Measurements from ENCODE around the gene ABHD14A.

Gene ABHD14A

DNA sequence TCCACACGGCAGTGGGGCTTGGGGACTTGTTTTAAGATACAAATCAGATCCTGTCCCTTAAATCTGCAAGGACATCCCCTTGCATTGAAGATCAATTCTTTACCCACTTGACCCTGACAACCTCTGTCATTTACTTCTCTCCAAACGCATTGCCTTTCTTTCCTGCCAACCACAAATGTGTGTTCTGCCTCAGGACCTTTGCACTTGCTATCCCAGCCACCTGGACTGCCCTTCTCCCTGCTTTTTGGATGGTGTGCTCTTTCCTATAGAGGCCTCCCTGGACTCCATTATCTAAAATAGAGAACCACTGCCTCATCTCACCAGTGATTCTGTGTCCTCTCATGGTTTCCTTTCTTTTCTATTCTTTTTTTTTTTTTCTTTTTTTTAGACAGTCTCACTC lies 22.3 kb downstream of the ABHD14A start:
- DNase-seq (ENCODE audit: low read depth): no peak

DNA sequence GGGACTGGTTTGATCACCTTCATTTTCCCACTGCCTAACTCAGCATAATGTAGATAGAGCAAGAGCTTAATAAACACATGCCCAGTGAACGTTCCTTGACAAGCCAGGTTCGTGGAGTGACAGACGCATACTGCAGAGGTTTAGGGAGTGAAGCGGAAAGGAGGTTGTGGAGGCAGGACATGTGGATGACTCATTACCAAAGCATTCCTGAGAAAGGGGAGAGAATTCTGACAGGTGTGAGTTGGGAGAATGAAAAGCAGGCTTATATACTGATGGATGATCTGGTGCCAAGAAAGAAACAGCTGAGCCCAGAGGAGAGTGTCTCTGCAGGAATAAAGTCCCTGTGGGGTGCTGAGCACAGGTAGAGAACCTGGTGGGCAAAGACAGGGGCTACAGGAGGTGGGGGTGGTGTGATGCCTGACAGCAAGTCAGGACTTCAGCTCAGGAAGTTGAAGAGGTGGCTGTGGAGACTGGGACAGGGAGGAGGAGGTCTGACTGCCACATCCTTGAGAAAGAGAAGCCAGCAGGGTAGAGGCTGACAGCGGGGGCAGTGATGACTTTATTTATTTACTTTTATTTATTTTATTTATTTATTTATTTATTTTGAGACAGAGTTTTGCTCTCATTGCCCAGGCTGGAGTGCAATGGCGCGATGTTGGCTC lies 23.2 kb downstream of the ABHD14A start:
- no peak for DNase-seq (ENCODE audit: low read depth)

DNA sequence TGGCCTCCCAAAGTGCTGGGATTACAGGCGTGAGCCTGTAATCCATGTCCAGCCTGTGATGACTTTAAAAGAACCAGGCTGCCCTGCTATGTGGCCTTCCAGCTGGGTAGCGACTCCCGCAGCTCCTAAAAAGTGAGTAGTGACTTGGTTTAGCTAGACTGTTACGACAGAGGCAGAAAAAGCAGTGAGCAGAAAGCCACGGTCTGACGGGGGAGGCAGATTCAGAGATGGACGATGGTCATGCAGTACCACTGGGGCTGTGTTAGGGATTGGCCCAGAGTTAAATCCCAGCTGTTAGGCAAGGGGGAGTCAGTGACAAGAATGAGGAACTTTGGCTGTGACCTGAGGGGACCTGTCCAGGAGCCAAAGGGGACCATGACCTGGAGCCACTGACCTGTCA lies 23.9 kb downstream of the ABHD14A start:
- DNase-seq (ENCODE audit: low read depth): no peak

DNA sequence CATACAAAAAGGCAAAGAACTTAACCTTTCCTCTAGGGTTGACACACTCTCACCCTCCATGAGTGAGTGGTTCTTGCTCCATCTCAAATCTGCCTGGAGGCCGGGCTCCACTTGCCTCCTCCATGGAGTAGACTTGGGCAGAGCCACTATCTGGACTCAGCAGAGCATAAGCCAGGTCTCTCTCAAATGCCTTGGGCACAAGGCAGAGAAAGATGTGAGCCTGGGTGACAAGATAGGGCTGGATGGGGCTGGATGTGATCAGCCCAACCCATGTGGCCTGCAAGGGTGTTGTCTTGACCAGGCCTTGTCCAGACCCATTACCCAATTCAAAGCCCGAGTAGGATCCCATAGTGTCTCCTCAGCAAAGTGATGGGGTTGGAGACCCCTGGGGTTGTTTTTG lies 25.0 kb downstream of the ABHD14A start:
- DNase-seq (ENCODE audit: low read depth): no peak

DNA sequence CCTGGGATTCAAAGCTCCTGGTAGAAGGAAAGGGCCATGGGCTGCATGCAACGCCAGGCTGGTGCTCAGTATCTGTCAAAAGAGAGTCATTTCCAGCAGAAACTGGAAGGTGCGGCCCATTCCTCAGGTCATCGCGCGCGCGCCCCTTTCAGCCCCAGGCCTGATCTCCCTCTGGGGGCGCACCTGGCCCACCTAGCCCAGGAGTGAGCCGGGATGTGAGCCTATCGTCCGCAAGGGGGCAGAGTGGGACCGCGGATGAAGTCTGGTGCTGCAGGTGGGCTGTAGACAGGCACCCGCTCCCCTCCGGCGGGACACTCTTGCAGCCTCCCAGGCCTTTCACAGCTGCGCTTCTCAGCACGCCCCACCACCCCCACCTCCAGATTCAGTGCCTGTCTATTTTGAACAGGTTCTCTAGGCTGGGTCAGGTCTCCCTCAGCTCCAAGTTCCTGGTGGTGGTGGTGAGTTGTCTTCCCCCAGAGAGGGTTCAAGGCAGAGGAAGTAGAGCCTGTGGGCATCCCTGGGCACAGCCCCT lies 26.6 kb downstream of the ABHD14A start:
- DNase-seq (ENCODE audit: low read depth): peak; percentile 34

DNA sequence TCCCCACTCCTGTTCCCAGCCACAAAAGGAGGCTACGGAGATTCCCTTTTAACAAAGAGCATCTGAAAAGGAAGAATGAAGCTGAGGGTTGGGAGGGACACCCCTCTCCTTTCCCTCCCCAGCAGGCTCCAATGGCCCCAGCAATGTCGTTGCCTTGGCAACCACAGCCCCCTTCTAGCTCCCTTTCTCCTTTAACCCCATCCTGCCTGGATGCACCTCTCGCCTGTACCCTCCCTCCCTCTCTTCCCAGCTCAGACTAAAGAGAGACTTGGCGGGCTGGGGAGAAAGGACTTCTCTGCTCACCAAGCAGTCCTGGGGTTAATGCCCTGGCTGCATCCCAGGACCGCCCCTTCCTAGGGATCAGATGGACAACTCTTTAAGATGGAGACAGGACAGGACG lies 27.9 kb downstream of the ABHD14A start:
- no peak for DNase-seq (ENCODE audit: low read depth)

DNA sequence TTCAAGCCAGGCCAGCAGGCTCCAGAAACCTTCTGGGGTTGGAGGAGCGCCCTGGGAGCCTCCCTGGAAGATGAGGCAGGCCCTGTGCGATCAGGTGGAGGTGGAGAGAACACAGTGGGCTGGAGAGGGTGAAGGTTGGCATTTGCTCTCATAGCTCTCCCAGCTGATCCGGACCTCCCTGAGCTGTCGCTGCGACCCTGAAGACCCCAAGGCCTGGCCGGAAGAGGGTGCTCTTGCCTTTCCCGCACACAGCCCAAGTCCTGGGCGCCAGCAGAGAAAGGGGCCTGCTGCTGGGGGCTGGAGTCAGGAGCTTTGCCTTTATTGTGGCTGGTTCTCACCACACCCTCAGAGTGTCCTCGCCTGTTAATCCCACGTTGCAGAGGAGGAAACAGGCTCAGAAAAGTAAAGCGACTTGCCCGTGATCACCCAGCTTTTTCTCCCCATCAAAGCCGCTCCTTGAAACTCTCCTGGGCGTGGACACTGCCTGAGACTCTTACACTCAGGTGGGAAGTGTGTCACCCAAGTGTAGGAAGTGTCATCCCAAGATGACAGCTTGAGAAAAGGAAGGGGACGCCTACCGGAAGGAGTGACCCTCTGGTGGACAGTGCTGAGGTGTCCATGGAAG lies 29.4 kb downstream of the ABHD14A start:
- no peak for DNase-seq (ENCODE audit: low read depth)

DNA sequence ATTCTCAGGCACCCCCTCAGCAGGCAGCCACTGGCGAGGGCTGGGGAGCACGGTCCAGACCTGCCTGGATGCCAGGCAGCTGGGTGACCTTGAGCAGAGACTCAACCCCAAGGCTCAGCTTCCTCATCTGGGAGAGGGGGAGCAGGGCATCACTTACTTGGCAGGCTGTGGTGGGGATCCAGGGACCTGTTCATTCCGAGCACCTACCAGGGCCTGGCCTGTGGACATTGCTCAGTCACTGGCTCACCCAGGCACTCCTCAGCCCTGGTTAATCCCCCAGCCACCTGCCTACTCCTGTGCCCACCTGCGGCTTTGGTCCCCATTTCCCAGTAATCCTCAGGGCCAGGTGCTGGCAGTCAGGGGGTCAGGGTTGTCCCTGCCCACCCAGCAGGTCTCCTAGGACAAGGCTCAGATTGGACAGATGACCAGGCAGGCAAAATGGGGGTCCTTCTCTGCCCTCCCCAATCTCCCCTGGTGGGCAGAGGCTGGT lies 30.1 kb downstream of the ABHD14A start:
- DNase-seq (ENCODE audit: low read depth): no peak

DNA sequence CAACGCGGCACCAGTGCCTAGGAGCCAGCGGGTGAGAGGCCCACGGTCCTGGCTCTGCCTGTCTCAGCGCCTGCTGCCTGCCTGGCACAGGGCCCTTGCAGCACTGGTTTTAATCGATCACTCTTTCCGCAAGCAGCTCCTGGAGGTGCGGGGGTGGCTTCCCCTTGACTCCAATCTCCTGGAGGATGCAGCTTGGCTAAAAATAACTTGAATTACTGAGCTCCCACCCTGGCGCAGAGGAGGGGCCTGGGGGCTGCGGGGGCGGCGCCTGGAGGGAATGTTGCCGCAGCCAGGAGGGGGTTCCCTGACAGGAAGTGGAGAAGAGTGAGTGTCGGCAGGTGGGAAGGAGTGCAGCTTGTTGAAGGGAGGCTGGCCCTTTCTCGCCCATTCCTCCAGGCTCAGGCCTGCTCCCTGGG lies 30.7 kb downstream of the ABHD14A start:
- DNase-seq (ENCODE audit: low read depth): no peak

DNA sequence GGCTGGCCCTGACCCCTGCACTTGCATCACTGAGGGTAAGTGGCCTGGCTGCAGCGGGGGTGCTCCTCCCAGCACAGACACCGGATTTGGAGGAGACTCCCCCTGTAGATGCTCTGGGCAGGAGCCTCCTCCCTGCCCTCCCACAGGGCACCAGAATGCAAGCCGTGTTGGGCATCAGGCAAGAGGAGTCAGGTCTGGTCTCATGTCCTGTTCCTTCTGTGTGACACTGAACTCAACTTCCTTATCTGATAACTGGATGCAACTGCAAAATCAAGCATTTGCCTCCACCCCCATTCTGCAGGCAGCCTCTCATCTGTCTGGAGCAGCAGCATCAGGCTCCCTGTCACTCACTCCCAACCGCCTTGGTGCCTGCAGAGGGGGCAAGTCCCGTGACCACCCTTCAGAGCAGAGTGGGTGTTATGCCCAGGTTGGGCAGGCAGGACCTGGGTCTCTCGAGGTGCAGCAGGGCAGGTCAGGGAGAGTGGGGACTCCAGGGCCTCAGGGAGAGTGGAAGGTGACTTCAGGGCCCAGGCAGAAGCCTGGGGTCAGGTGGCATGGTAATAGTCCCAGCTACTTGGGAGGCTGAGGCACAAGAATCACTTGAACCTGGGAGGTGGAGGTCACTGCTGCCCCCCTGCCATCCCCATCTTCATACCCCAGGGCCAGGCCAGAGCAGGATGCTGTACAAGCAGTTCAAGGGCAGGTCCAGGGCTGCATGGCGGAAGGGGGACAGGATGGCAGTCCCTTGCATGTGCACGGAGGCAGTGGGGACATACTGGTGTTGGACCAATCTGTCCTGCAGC lies 31.4 kb downstream of the ABHD14A start:
- no peak for DNase-seq (ENCODE audit: low read depth)

DNA sequence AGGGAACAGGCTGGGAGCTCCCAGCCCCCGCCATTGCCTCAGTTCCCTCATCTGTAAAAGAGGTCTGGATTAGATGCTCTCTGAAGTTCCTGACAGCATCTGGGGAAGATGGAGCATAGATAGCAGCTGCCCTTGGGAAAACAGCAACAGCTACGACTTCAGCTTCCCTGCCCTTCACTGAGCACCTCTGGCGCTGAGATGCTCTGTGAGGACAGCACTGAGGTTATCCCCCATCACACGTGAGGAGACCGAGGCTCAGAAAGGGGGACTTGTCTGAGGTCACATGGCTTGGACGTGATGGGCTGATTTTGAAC lies 31.9 kb downstream of the ABHD14A start:
- DNase-seq (ENCODE audit: low read depth): no peak

DNA sequence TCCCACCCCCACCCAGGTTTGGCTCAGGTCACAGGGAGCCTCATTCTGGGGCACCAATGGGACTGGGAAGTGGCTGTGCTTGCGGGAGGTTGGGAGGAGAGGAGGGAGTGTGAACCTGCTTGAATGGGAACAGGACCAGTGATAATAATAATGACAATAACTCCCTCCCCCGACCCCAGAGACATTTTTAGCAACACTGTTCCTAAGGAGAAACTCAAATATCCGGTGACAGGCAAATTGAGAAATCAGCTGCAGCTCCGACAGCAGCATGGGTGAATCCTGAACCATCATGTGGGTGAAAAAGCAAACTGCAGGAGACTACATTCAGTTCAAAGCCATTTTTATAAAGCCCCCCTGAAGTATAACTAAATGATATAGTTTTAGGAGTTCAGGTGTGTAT lies 32.4 kb downstream of the ABHD14A start:
- DNase-seq (ENCODE audit: low read depth): no peak

DNA sequence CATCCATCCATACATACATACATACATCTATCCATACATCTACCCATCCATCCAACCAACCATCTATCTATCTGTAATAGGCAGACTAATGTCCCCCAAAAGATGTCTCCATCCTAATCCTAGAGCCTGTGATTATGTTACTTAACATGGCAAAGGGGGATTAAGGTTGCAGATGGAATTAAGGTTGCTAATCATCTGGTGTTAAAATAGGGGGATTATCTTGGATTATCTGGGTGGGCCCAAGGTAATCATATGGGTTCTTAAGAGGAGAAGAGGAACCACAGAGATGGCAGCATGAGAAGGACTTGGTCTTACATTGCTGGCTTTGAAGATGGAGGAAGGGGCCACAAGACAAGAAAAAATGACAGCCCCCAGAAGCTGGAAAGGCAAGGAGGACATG lies 35.6 kb downstream of the ABHD14A start:
- DNase-seq (ENCODE audit: low read depth): no peak

DNA sequence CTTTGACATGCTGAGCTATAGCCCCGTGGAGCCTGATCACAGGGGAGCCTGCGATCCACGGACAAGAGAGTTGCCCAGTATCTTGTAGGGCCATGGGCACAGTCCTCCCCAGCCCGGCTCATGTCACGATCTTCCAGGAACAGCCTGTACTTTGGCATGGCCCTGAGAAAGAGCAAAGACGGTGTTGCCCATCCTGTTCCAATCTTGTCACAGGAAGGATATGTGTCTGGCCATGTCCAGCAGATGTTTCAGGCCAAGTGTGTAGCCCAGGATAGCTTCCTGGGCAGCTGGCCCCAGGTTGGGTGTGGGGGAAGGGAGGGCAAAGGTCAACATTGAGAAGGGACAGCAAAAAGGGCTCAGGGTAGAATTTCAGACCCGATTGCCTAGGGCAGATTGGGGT lies 37.8 kb downstream of the ABHD14A start:
- DNase-seq (ENCODE audit: low read depth): no peak

DNA sequence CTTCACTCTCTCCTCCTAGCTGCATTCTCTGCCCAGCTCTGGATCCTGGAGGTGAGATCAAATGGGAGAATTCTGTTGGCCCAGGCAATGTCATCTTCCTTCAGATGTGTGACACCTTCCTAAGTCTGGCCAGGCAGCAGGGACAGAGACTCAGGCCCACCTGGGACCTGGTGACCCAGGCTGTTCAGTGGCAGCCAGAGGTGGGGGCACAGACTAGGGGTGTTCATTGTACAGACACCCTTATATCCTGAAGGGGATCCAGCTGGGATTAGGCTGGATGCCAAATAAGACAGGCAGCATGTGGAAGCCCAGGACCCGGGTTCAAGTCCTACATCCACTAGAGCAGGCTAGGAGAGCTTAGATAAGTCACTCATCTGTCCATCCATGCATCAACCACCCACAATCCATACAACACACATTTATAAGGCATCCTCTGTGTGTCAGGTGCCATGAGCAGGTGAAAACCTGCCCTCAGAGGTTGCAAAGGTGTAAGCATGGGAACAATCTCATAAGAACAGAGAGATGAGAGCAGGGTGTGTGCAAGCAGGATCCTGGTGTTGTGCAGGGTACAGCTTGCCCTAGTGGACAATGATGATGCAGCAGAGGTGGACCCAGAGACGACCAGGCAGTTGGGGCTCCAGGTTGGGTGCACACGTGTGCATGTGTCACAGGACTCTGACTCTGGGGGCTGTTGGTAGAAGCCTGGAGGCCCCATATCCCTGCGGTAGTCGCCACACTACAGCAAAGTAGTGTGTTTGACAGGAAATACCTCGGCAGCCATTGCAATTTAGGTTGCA lies 39.1 kb downstream of the ABHD14A start:
- no peak for DNase-seq (ENCODE audit: low read depth)

DNA sequence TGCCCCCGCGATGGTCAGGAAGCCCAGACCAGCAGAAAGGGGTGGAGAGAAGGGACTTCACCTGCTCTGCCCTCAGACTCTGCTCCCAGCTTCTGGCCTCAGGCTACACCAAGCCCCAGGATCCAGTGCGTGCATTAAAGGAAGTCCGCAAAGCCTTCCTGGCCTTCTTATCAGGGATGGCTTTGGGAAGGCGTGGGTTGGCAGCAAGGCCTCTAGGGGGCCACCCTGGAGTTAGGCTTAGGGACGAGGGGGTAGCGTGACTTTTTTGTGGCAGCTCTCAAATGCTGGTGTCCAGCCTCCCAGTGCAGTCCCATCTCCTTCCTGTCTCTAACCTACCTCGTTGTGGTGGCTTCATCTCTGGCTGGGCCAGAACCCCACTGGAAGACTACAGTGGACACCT lies 39.7 kb downstream of the ABHD14A start:
- no peak for DNase-seq (ENCODE audit: low read depth)

DNA sequence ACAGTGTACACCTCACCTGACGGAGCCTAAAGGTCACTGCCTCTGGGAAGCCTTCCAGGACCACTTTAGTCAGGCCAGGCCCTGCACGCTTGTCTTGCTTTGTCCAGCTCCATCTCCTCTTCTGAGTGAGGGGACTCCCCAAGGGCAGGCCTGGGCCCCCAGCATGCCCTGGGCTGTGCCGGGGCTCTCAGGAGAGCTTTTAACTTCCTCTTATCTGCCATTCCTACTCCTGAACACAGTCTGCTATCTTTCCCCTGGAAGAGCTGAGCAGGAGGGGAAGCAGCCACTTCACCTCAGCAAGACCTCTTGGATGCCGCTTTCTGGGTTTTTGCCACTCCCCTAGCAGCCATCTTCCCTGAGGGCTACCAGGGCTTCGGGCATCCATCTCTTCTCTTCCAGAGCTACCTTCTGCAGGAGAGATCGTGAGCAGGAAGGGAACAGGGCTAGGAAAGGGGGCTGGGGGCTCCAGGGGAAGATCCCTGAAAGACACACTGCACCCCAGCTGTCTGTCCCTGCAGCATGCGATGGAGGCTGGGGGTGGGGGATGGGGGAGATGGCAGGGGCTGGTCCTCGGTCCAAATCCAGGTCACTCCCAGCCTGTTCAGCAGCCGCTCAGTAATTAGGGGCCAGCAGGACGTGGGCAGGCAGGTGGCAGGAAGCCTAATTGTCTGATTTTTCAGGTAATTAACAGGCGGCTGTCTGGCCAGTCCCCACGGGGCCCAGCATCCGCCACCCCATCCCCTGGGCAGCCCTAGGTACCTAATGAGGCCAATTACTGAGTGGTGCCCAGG lies 40.8 kb downstream of the ABHD14A start:
- no peak for DNase-seq (ENCODE audit: low read depth)

DNA sequence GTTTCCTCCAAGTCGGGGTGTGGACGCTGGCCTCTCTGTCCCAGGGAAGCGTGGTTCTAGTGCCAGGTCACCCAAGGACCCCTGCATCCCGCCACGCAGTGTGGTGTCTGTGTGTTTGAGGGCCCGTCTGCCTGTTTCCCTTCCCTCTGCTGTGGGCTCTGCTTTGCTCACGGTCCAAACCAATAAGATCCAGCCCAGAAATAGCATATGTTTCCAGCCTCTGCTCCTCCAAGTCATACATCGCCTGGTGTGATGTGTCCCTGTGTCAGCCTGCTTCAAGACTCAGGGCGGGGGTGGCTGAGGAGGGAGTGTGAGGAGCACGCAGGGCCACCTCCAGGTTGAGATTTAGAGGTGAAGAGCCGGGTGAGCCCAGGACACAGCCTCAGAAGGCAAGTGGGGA lies 42.7 kb downstream of the ABHD14A start:
- no peak for DNase-seq (ENCODE audit: low read depth)

DNA sequence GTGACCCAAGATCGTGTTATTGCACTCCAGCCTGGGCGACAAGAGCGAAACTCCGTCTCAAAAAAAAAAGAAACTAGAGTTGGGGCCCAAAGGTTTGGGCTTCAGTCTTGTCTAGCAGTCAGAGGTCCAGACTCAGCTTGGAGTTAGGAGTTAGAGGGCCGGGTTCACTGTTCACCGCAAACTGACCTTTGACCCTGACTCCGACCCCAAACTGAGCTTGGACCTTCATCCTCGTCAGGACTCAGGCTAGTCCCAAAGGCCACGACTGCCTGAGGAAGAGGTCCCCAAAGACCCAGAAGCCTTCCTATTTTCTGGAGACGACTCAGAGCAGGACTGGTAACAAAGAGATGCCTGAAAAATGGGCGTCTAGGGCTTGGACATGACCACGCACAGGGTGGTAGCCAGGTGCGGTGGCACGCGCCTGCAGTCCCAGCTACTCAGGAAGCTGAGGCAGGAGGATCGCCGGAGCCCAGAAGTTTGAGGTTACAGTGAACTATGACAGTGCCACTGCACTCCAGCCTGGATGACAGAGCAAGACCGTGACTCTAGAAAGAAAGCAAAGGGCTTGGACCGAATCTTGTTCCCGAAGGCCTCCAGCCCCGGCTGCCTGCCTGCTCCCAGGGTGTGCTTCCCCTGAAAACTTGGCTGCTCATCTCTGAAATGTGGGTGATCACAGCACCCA lies 43.6 kb downstream of the ABHD14A start:
- DNase-seq (ENCODE audit: low read depth): no peak

DNA sequence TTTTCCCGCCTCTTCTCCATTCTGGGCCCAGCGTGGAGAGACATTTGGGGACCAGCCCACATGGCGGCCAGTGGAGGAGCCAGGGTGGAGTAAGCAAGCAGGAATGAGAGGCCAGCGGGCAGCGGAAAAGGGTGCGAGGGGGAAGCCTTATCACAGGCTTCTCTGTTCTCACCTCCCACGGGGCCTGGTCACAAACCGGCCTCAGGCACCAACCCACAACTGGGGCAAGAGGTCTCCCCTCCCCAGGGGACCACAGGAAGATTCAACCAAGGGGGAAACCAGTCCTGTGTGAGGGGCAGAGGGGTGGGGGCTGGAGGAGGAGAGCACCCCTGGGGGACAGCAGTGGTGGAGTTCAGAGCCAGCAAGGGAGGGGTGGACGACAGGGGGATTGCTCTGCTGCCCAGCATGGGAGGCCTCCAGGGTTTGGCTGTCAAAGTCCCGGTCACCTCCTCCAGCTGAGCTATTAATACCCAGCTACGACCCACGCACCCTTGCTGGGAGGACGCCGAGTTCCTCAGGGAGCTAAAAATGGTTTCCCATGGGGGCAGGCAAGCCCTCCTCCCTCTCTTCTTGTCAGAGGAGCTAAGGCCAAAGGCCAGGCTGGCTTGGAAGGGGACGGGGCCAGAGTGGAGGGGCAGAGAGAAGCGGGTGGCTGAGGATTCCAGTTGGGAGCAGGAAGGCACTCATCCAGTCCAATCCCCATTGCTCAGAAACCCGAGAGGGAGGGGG lies 44.7 kb downstream of the ABHD14A start:
- no peak for DNase-seq (ENCODE audit: low read depth)

Measured in fibroblast of the conjunctiva (primary cell).